ENCODE measurements around the gene PKNOX2.

The PKNOX2 gene

GRCh38 chr11:125382314-125382791, 217.8 kb downstream of the PKNOX2 start:
- DNase-seq (ENCODE audit: low spot score), result no peak

- no peak for DNase-seq (ENCODE audit: low spot score)
Observed at GRCh38 chr11:125382822-125383221, 218.3 kb downstream of the PKNOX2 start.

GRCh38 chr11:125384825-125385224, 220.3 kb downstream of the PKNOX2 start:
- DNase-seq (ENCODE audit: low spot score), result no peak

- no peak for DNase-seq (ENCODE audit: low spot score)
Observed at GRCh38 chr11:125387901-125388300, 223.3 kb downstream of the PKNOX2 start.

- DNase-seq (ENCODE audit: low spot score), result no peak
Observed at GRCh38 chr11:125388611-125389010, 224.1 kb downstream of the PKNOX2 start.

- DNase-seq (ENCODE audit: low spot score), result no peak
Observed at GRCh38 chr11:125389339-125390166, 225.0 kb downstream of the PKNOX2 start.

GRCh38 chr11:125390946-125391345, 226.4 kb downstream of the PKNOX2 start:
- no peak for DNase-seq (ENCODE audit: low spot score)

- DNase-seq (ENCODE audit: low spot score), result no peak
Observed at GRCh38 chr11:125393331-125393730, 228.8 kb downstream of the PKNOX2 start.

- no peak for DNase-seq (ENCODE audit: low spot score)
Observed at GRCh38 chr11:125394296-125394695, 229.7 kb downstream of the PKNOX2 start.

- no peak for DNase-seq (ENCODE audit: low spot score)
Observed at GRCh38 chr11:125397421-125397820, 232.9 kb downstream of the PKNOX2 start.

- DNase-seq (ENCODE audit: low spot score), result no peak
Observed at GRCh38 chr11:125398475-125398874, 233.9 kb downstream of the PKNOX2 start.

GRCh38 chr11:125398994-125399640, 234.6 kb downstream of the PKNOX2 start:
- no peak for DNase-seq (ENCODE audit: low spot score)

GRCh38 chr11:125399945-125400344, 235.4 kb downstream of the PKNOX2 start:
- DNase-seq (ENCODE audit: low spot score), result no peak

GRCh38 chr11:125401235-125401634, 236.7 kb downstream of the PKNOX2 start:
- no peak for DNase-seq (ENCODE audit: low spot score)

GRCh38 chr11:125401746-125402145, 237.2 kb downstream of the PKNOX2 start:
- no peak for DNase-seq (ENCODE audit: low spot score)

GRCh38 chr11:125402435-125402834, 237.9 kb downstream of the PKNOX2 start:
- DNase-seq (ENCODE audit: low spot score), result no peak

GRCh38 chr11:125404157-125404810, 239.7 kb downstream of the PKNOX2 start:
- no peak for DNase-seq (ENCODE audit: low spot score)

- peak; percentile 43 for DNase-seq (ENCODE audit: low spot score)
Observed at GRCh38 chr11:125404811-125405790, 240.6 kb downstream of the PKNOX2 start.

- no peak for DNase-seq (ENCODE audit: low spot score)
Observed at GRCh38 chr11:125407046-125407445, 242.5 kb downstream of the PKNOX2 start.

- no peak for DNase-seq (ENCODE audit: low spot score)
Observed at GRCh38 chr11:125408311-125408711, 243.8 kb downstream of the PKNOX2 start.

GRCh38 chr11:125410091-125410490, 245.5 kb downstream of the PKNOX2 start:
- no peak for DNase-seq (ENCODE audit: low spot score)

GRCh38 chr11:125412177-125412496, 247.6 kb downstream of the PKNOX2 start:
- no peak for DNase-seq (ENCODE audit: low spot score)

All from HuH-7.5 (cell line).